Mesendoderm (in vitro differentiated cells): ENCODE measurements around the gene PI4KA.
"Not testable (repeated sequence)": the region's sequence is repeated elsewhere in the genome, so short reads cannot be mapped to it uniquely, and the experiment has no call there.

ENCODE experiments used
- DNase-seq: peaks from one replicate; pipeline ENCODE4 v3.0.0; 2013
- H2AK5ac ChIP-seq: 2 replicates; pipeline ENCODE4 v1.6.1; 2013; ENCODE audit warnings: low read length, inconsistent platforms
- H2BK120ac ChIP-seq: 2 replicates; pipeline ENCODE4 v1.6.1; 2013; ENCODE audit warnings: low read depth, mild to moderate bottlenecking, low read length, moderate library complexity, mixed read lengths
- H2BK15ac ChIP-seq: replicated peaks from 2 replicates; pipeline ENCODE4 v1.6.1; 2013; ENCODE audit warnings: low read depth, mild to moderate bottlenecking, moderate library complexity
- H2BK5ac ChIP-seq: 2 replicates; pipeline ENCODE4 v1.6.1; 2013; ENCODE audit warnings: low read length, inconsistent platforms
- H3K18ac ChIP-seq: 2 replicates; pipeline ENCODE4 v1.6.1; 2013; ENCODE audit warnings: mild to moderate bottlenecking, low read length, mixed read lengths
- H3K23ac ChIP-seq: one replicate; pipeline ENCODE4 v1.6.1; 2013; ENCODE audit warnings: low read length
- H3K27ac ChIP-seq: 2 replicates; pipeline ENCODE4 v1.5.1; 2013; ENCODE audit warnings: low read depth, mild to moderate bottlenecking, inconsistent platforms, low read length, moderate library complexity
- H3K27me3 ChIP-seq: 2 replicates; pipeline ENCODE4 v1.6.1; 2013; ENCODE audit warnings: low read length, control low read depth, mild to moderate bottlenecking, inconsistent platforms; ENCODE audit not compliant: insufficient read depth, poor library complexity
- H3K36me3 ChIP-seq: 2 replicates; pipeline ENCODE4 v1.6.1; 2013; ENCODE audit warnings: low read length, inconsistent platforms; ENCODE audit not compliant: control insufficient read depth, insufficient read depth
- H3K4ac ChIP-seq: one replicate; pipeline ENCODE4 v1.6.1; 2013; ENCODE audit warnings: low read depth, mild to moderate bottlenecking, low read length, moderate library complexity
- H3K4me1 ChIP-seq: 2 replicates; pipeline ENCODE4 v1.6.1; 2013; ENCODE audit warnings: low read depth, low read length, inconsistent platforms; ENCODE audit not compliant: control insufficient read depth
- H3K4me2 ChIP-seq: 2 replicates; pipeline ENCODE4 v1.6.1; 2013; ENCODE audit warnings: low read length
- H3K4me3 ChIP-seq: 2 replicates; pipeline ENCODE4 v1.5.1; 2013; ENCODE audit warnings: mild to moderate bottlenecking, low read length
- H3K56ac ChIP-seq: one replicate; pipeline ENCODE4 v1.6.1; 2013; ENCODE audit warnings: low read length
- H3K79me1 ChIP-seq: 2 replicates; pipeline ENCODE4 v1.6.1; 2013; ENCODE audit warnings: low read length, inconsistent platforms
- H3K79me2 ChIP-seq: 2 replicates; pipeline ENCODE4 v1.6.1; 2013; ENCODE audit warnings: mild to moderate bottlenecking, low read length; ENCODE audit not compliant: control insufficient read depth, insufficient read depth
- H3K9ac ChIP-seq: 2 replicates; pipeline ENCODE4 v1.6.1; 2013; ENCODE audit warnings: low read length, inconsistent platforms
- H4K5ac ChIP-seq: one replicate; pipeline ENCODE4 v1.6.1; 2013; ENCODE audit warnings: low read length
- H4K8ac ChIP-seq: one replicate; pipeline ENCODE4 v1.6.1; 2013; ENCODE audit warnings: low read depth, mild to moderate bottlenecking, control low read depth, low read length, moderate library complexity
- WGBS: extraction: QIAGEN DNeasy Blood & Tissue Kit; methylation state at CpG from one replicate; pipeline ENCODE4 v1.1.7; 2013; ENCODE audit warnings: low lambda C conversion rate, missing lambda C conversion rate; ENCODE audit not compliant: insufficient coverage; ENCODE audit errors: extremely low coverage; 5-methylcytosine and 5-hydroxymethylcytosine counted together

The PI4KA gene

GRCh38 chr22:20775342-20775895 is 83.2 kb downstream of the PI4KA start:
- H3K23ac ChIP-seq = no peak overlapping the region
- no peak for DNase-seq
- H4K5ac ChIP-seq = no peak overlapping the region
- no peaks in the 10 kb centered on the region for H3K4me1 ChIP-seq
- no peaks in the 10 kb centered on the region for H3K27me3 ChIP-seq
- no peak overlapping the region for H3K56ac ChIP-seq
- WGBS = no CpG with 5 or more reads among the region's 4 CpGs
- H2BK5ac ChIP-seq = no peak overlapping the region
- no peaks in the 10 kb centered on the region for H3K36me3 ChIP-seq
- no peak overlapping the region for H2AK5ac ChIP-seq
- H3K79me1 ChIP-seq = no peaks in the 10 kb centered on the region
- H3K9ac ChIP-seq = no peak overlapping the region
- H3K4me3 ChIP-seq = no peak overlapping the region
- no peak overlapping the region for H3K4me2 ChIP-seq
- no peak overlapping the region for H4K8ac ChIP-seq
- no peak overlapping the region for H3K18ac ChIP-seq
- no peaks in the 10 kb centered on the region for H3K79me2 ChIP-seq
- H3K4ac ChIP-seq = no peak overlapping the region
- H2BK15ac ChIP-seq = no peak overlapping the region
- no peak overlapping the region for H2BK120ac ChIP-seq
- no peak overlapping the region for H3K27ac ChIP-seq

DNA sequence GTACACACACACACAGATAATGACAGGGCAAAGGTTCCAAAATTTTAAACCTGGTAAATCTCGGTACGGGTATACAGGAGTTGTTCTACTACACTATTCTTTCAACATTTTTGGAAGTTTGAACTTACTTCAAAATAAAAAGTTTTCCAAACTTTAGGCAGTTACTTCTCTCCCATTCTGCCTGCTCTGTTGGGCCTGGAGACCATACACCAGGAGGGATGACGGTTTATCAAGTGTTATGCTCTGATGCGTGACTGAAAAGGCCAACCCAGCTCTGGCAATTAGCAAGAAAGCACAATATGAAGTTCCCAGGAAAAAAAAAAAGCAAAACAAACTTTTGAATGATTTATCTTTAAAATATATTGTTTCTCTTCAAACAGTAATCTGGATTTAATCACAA is 83.7 kb downstream of the PI4KA start:
- no peak for DNase-seq
- no peak overlapping the region for H3K27ac ChIP-seq
- WGBS = no CpG with 5 or more reads among the region's 4 CpGs

GRCh38 chr22:20773793-20774212 is 84.8 kb downstream of the PI4KA start, which contains the start of gene SERPIND1:
Gene SERPIND1 (plus strand): TSS chr22:20774113. CDS start chr22:20779313, 5,200 bp downstream.
- H3K9ac ChIP-seq = no peak within 1 kb of the TSS
- H3K79me2 ChIP-seq = no peaks in the 10 kb centered on the region
- H3K79me1 ChIP-seq = no peaks in the 10 kb centered on the region
- no peaks in the 10 kb centered on the region for H3K4me1 ChIP-seq
- no peaks in the 10 kb centered on the region for H3K27me3 ChIP-seq
- no peak within 1 kb of the TSS for H2AK5ac ChIP-seq
- no peak within 1 kb of the TSS for H2BK15ac ChIP-seq
- H3K27ac ChIP-seq = no peak within 1 kb of the TSS
- H3K4ac ChIP-seq = no peak within 1 kb of the TSS
- H3K56ac ChIP-seq = no peak within 1 kb of the TSS
- WGBS = no CpG with 5 or more reads among the region's 4 CpGs
- H3K23ac ChIP-seq = no peak within 1 kb of the TSS
- DNase-seq = no peak
- H2BK120ac ChIP-seq = no peak within 1 kb of the TSS
- H2BK5ac ChIP-seq = no peak within 1 kb of the TSS
- H3K18ac ChIP-seq = no peak within 1 kb of the TSS
- H3K4me2 ChIP-seq = no peak within 1 kb of the TSS
- no peak within 1 kb of the TSS for H3K4me3 ChIP-seq
- H4K8ac ChIP-seq = no peak within 1 kb of the TSS
- no peak within 1 kb of the TSS for H4K5ac ChIP-seq
- H3K36me3 ChIP-seq = no peaks in the 10 kb centered on the region

More for the DNA sequence above, 83.7 kb downstream of the PI4KA start:
- H3K23ac ChIP-seq = no peak overlapping the region
- H4K8ac ChIP-seq = no peak overlapping the region
- no peak overlapping the region for H2BK5ac ChIP-seq
- H3K18ac ChIP-seq = no peak overlapping the region
- no peak overlapping the region for H3K4me3 ChIP-seq
- H2AK5ac ChIP-seq = no peak overlapping the region
- H3K4me1 ChIP-seq = no peaks in the 10 kb centered on the region
- H3K4ac ChIP-seq = no peak overlapping the region
- H4K5ac ChIP-seq = no peak overlapping the region
- no peak overlapping the region for H2BK120ac ChIP-seq
- no peak overlapping the region for H3K56ac ChIP-seq
- no peaks in the 10 kb centered on the region for H3K27me3 ChIP-seq
- H3K36me3 ChIP-seq = no peaks in the 10 kb centered on the region
- no peak overlapping the region for H3K4me2 ChIP-seq
- no peak overlapping the region for H3K9ac ChIP-seq
- no peaks in the 10 kb centered on the region for H3K79me1 ChIP-seq
- no peak overlapping the region for H2BK15ac ChIP-seq
- H3K79me2 ChIP-seq = no peaks in the 10 kb centered on the region

DNA sequence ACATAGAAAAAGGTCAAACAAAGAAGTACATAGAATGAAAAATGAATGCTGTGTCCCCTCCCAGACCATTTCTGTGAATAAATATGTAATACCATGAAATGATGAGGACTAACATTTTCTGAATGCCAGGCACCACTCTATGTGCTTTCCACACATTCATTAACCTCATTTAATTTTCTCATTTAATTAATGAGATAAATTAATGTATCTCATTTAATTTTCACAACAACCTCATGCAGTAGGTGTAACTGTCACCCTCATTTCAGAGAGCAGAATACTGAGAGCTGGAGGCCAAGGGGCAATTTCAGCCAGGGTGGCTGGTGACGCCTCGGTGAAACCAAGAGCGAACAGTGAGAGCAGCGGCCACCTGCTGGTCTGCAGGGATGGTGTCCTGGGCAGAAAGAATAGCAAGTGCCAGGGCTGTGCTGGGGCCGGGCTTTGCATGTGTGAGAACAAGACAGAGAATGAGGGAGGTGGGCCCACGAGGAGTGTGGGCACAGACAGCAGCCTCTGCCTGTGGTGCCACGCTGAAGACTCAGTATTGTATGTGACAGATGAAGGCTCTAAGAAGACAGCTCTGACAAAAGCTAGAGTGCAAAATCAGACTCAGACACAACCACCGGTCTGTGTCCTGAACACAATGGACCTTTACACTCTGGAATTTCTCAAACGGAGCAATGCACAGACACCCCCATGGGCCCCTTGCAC is 86.5 kb downstream of the PI4KA start:
- Histone ChIP-seq H3K4ac (no peak overlapping the region), H3K36me3 (no peaks in the 10 kb centered on the region), H2BK15ac (no peak overlapping the region), H3K23ac (no peak overlapping the region), H3K18ac (no peak overlapping the region), H2BK5ac (no peak overlapping the region), H4K8ac (no peak overlapping the region), H3K4me3 (no peak overlapping the region), H3K79me1 (no peaks in the 10 kb centered on the region), H3K79me2 (no peaks in the 10 kb centered on the region), H3K27ac (no peak overlapping the region), H3K9ac (no peak overlapping the region), H4K5ac (no peak overlapping the region), H3K4me1 (no peaks in the 10 kb centered on the region), H3K56ac (no peak overlapping the region), H3K4me2 (no peak overlapping the region), H2AK5ac (no peak overlapping the region), H3K27me3 (no peaks in the 10 kb centered on the region), H2BK120ac (no peak overlapping the region)
- WGBS = no CpG with 5 or more reads among the region's 9 CpGs
- no peak for DNase-seq

DNA sequence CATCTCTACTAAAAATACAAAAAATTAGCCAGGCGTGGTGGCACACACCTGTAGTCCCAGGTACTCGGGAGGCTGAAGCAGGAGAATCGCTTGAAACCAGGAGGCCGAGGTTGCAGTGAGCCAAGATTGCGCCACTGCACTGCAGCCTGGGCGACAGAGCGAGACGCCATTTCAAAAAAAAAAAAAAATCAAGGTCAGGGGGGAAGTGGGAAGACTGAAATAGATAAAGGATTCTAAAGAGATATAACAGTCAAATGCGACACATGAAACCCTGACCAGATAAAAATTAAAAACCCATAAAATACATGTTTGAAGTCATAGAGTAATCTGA is 89.2 kb downstream of the PI4KA start:
- not testable (repeated sequence) for H2BK15ac ChIP-seq, H3K4ac ChIP-seq, H3K4me2 ChIP-seq, H3K27me3 ChIP-seq, H3K56ac ChIP-seq, H2AK5ac ChIP-seq, H4K5ac ChIP-seq, H3K4me1 ChIP-seq, H3K9ac ChIP-seq, H3K27ac ChIP-seq, H3K36me3 ChIP-seq, H2BK5ac ChIP-seq, H3K4me3 ChIP-seq, DNase-seq, H3K79me2 ChIP-seq, H3K23ac ChIP-seq, H2BK120ac ChIP-seq, H3K79me1 ChIP-seq, H4K8ac ChIP-seq, H3K18ac ChIP-seq
- no CpG with 5 or more reads among the region's 9 CpGs for WGBS

- no peak for DNase-seq
- H4K5ac ChIP-seq = no peak overlapping the region
- no peak overlapping the region for H3K23ac ChIP-seq
- H3K18ac ChIP-seq = no peak overlapping the region
- no peak overlapping the region for H4K8ac ChIP-seq
- H2BK120ac ChIP-seq = no peak overlapping the region
- no peak overlapping the region for H3K56ac ChIP-seq
- peaks cover 4% of the 10 kb centered on the region for H3K36me3 ChIP-seq
- no peaks in the 10 kb centered on the region for H3K79me1 ChIP-seq
- no peak overlapping the region for H3K27ac ChIP-seq
- no peak overlapping the region for H2BK15ac ChIP-seq
- no peak overlapping the region for H3K4me3 ChIP-seq
- no CpG with 5 or more reads among the region's 7 CpGs for WGBS
- no peaks in the 10 kb centered on the region for H3K79me2 ChIP-seq
- no peak overlapping the region for H3K4ac ChIP-seq
- H3K4me2 ChIP-seq = no peak overlapping the region
- H3K4me1 ChIP-seq = no peaks in the 10 kb centered on the region
- H3K27me3 ChIP-seq = no peaks in the 10 kb centered on the region
- H2AK5ac ChIP-seq = no peak overlapping the region
- no peak overlapping the region for H3K9ac ChIP-seq
- H2BK5ac ChIP-seq = no peak overlapping the region
Observed at GRCh38 chr22:20766530-20766929, 92.1 kb downstream of the PI4KA start.
